Activated CD8-positive, alpha-beta memory T cell treated with anti-CD3 and anti-CD28 coated beads, Interleukin-2, amount 50 U/mL, for 1 hour (primary cell): ENCODE data around the gene PRUNE1.

Experiments
- DNase-seq: peaks from one replicate; pipeline ENCODE4 v3.0.0-alpha.2; 2020; ENCODE audit errors: extremely low read depth

Gene PRUNE1

GRCh38 chr1:150976879-150977694, 31.2 kb upstream of the PRUNE1 start:
- DNase-seq: no peak

GRCh38 chr1:150979092-150980056, 28.9 kb upstream of the PRUNE1 start:
- peak; percentile 71 for DNase-seq

- DNase-seq: no peak
Measured at GRCh38 chr1:150981177-150981804, 27.0 kb upstream of the PRUNE1 start.

GRCh38 chr1:150981805-150982712, 26.2 kb upstream of the PRUNE1 start, which contains the start of gene ANXA9:
TSS of gene ANXA9 (plus strand) at chr1:150982292. CDS start at chr1:150983106, 814 bp downstream.
- no peak for DNase-seq

GRCh38 chr1:150985179-150985825, 22.9 kb upstream of the PRUNE1 start:
- no peak for DNase-seq

- DNase-seq: no peak
Measured at GRCh38 chr1:150987924-150988323, 20.3 kb upstream of the PRUNE1 start.

- DNase-seq: no peak
Measured at GRCh38 chr1:150992626-150993025, 15.6 kb upstream of the PRUNE1 start.

- no peak for DNase-seq
Measured at GRCh38 chr1:150994248-150994647, 14.0 kb upstream of the PRUNE1 start.

GRCh38 chr1:150995460-150995859, 12.8 kb upstream of the PRUNE1 start:
- DNase-seq: no peak

GRCh38 chr1:150995896-150996295, 12.4 kb upstream of the PRUNE1 start:
- DNase-seq: no peak

- no peak for DNase-seq
Measured at GRCh38 chr1:150997126-150997872, 10.9 kb upstream of the PRUNE1 start.

- no peak for DNase-seq
Measured at GRCh38 chr1:150997949-150998348, 10.3 kb upstream of the PRUNE1 start.

- no peak for DNase-seq
Measured at GRCh38 chr1:150999051-150999674, 9.1 kb upstream of the PRUNE1 start.

GRCh38 chr1:150999926-151000325, 8.3 kb upstream of the PRUNE1 start:
- DNase-seq: no peak

- no peak for DNase-seq
Measured at GRCh38 chr1:151000408-151000807, 7.8 kb upstream of the PRUNE1 start.

- no peak for DNase-seq
Measured at GRCh38 chr1:151001602-151002001, 6.6 kb upstream of the PRUNE1 start.

GRCh38 chr1:151002051-151002450, 6.2 kb upstream of the PRUNE1 start:
- no peak for DNase-seq

- no peak for DNase-seq
Measured at GRCh38 chr1:151002611-151003010, 5.6 kb upstream of the PRUNE1 start.

- DNase-seq: no peak
Measured at GRCh38 chr1:151003180-151003579, 5.1 kb upstream of the PRUNE1 start.
